K562 (cell line): ENCODE measurements around the gene IPO5. TPM values are rescaled to one million over a fixed set of nuclear protein-coding genes. Genes with fewer than 3 reads are reported as not detected.

Experiments
- CUX1 ChIP-seq: fragments of 200-800 bp; sonication (Bioruptor generic); IDR thresholded peaks from 2 replicates; pipeline ENCODE4 v1.6.1; 2016; ENCODE audit warnings: missing genetic modification characterization, missing compliant biosample characterization
- GATAD2A ChIP-seq: fragments of 450-650 bp; IDR thresholded peaks from 2 replicates; pipeline ENCODE4 v1.6.1; 2017
- GTF2B ChIP-seq: IDR thresholded peaks from 2 replicates; pipeline ENCODE4 v1.6.1; 2011; ENCODE audit not compliant: insufficient read length; ENCODE audit errors: extremely low read depth
- HNRNPUL1 ChIP-seq: fragments of 200-400 bp; formaldehyde crosslinking; IDR thresholded peaks from 2 replicates; pipeline ENCODE4 v1.6.1; 2017; ENCODE audit warnings: low read length
- KHSRP ChIP-seq: fragments of 450-650 bp; IDR thresholded peaks from 2 replicates; pipeline ENCODE4 v1.6.1; 2017
- NR2C2 ChIP-seq, 2 experiments: fragments of 200-800 bp in 1 of 2; sonication (Bioruptor generic) in 1 of 2; sonication (generic) in 1 of 2; formaldehyde crosslinking in 1 of 2; IDR thresholded peaks; 2 replicates each; pipeline versions ENCODE4 v1.6.1 to v1.8.0; 2016 to 2022; ENCODE audit warnings: mild to moderate bottlenecking in 1 of 2, missing compliant biosample characterization in 1 of 2, missing genetic modification characterization in 1 of 2, missing genetic modification reagents in 1 of 2
- NRF1 ChIP-seq, 2 experiments: fragments of 450-650 bp; IDR thresholded peaks in 1 of 2; conservative IDR thresholded peaks in 1 of 2; 2 replicates each; pipeline ENCODE4 v1.6.1; 2014; ENCODE audit warnings: mild to moderate bottlenecking in 2 of 2
- PTRF ChIP-seq: fragments of 450-650 bp; IDR thresholded peaks from 2 replicates; pipeline ENCODE4 v1.6.1; 2016; ENCODE audit warnings: mild to moderate bottlenecking, missing genetic modification characterization, missing compliant biosample characterization
- PURB ChIP-seq: sonication (generic); formaldehyde crosslinking; IDR thresholded peaks from 2 replicates; pipeline ENCODE4 v1.9.0; 2021; ENCODE audit warnings: low read depth, mild to moderate bottlenecking, missing genetic modification reagents
- RBBP5 ChIP-seq: fragments of 200-600 bp; sonication (generic); IDR thresholded peaks from 2 replicates; pipeline ENCODE4 v1.6.1; 2012; ENCODE audit warnings: borderline replicate concordance, mild to moderate bottlenecking, low read length, control low read depth, inconsistent platforms; ENCODE audit not compliant: insufficient read depth, poor library complexity, severe bottlenecking
- SMARCA5 ChIP-seq: fragments of 450-650 bp; IDR thresholded peaks from 2 replicates; pipeline ENCODE4 v1.6.1; 2016
- SRSF7 ChIP-seq: fragments of 200-400 bp; formaldehyde crosslinking; optimal IDR thresholded peaks from 2 replicates; pipeline ENCODE3; 2017; ENCODE audit warnings: mild to moderate bottlenecking, low read depth, low read length
- polyA plus RNA-seq, 8 experiments: library from polyadenylated mRNA; depleted of rRNA in 4 of 8; stranded (reverse) in 5 of 8; unstranded in 3 of 8; fragments of >200 nt; fragmentation: Nextera tagmentation in 2 of 8; fragmentation: Illumina TruSeq in 1 of 8; extraction: Ambion mirVana in 2 of 8; extraction: Trizol in 1 of 8; gene quantifications; 2 replicates each; pipeline versions ENCODE4 v1.2.1 to v1.2.3, GENCODE V29; 2011 to 2014; ENCODE audit warnings: inconsistent platforms in 1 of 8, missing spikeins in 1 of 8
- total RNA-seq, 7 experiments: library from RNA; depleted of rRNA in 6 of 7; stranded (reverse); fragments of >200 nt in 6 of 7; fragmentation: Illumina TruSeq in 2 of 7; extraction: Trizol in 2 of 7; gene quantifications; 2 replicates each; pipeline versions ENCODE4 v1.2.1 to v1.2.3, GENCODE V29; 2011 to 2021; ENCODE audit warnings: low replicate concordance in 1 of 7

IPO5 gene
- total and polyA plus RNA-seq, 9 of the 15 experiments (the other 6 are each of a cell fraction or from before 2014, with no cell fraction given) = 45.8 to 206 (median 134) TPM

GRCh38 chr13:98020271-98020670, 66.8 kb downstream of the IPO5 start (continued):
- TF ChIP-seq CUX1 (CRISPR knock-in tag) (no peak), HNRNPUL1 (no peak), PURB (CRISPR knock-in tag) (no peak), SMARCA5 (no peak), NR2C2 (CRISPR knock-in tag; IDR thresholded peaks at IDR 0.05) (no peak), NR2C2 (tag; IDR thresholded peaks at IDR 0.05) (no peak), PTRF (tag) (no peak), NRF1 (conservative IDR thresholded peaks at IDR 0.05 in 1 of 2, IDR thresholded peaks at IDR 0.05 in 1 of 2) (no peak), GATAD2A (no peak), KHSRP (no peak), RBBP5 (no peak), GTF2B (no peak), SRSF7 (no peak)
